Stimulated activated CD4-positive, alpha-beta T cell treated with anti-CD3 and anti-CD28 coated beads, TNF-alpha, amount 100 ng/mL, for 24 hours (primary cell): Measurements from ENCODE around the gene CAPN11.
"Not testable (repeated sequence)": the region's sequence is repeated elsewhere in the genome, so short reads cannot be mapped to it uniquely, and the experiment has no call there.

Experiments
- DNase-seq, 3 experiments: peaks; one replicate each; pipeline ENCODE4 v3.0.0-alpha.2; 2020; ENCODE audit warnings: low read depth in 3 of 3

Gene CAPN11

GRCh38 chr6:44131892-44132291 lies 26.7 kb upstream of the CAPN11 start:
- no peak for DNase-seq

GRCh38 chr6:44132476-44132875 lies 26.1 kb upstream of the CAPN11 start:
- no peak for DNase-seq

DNA sequence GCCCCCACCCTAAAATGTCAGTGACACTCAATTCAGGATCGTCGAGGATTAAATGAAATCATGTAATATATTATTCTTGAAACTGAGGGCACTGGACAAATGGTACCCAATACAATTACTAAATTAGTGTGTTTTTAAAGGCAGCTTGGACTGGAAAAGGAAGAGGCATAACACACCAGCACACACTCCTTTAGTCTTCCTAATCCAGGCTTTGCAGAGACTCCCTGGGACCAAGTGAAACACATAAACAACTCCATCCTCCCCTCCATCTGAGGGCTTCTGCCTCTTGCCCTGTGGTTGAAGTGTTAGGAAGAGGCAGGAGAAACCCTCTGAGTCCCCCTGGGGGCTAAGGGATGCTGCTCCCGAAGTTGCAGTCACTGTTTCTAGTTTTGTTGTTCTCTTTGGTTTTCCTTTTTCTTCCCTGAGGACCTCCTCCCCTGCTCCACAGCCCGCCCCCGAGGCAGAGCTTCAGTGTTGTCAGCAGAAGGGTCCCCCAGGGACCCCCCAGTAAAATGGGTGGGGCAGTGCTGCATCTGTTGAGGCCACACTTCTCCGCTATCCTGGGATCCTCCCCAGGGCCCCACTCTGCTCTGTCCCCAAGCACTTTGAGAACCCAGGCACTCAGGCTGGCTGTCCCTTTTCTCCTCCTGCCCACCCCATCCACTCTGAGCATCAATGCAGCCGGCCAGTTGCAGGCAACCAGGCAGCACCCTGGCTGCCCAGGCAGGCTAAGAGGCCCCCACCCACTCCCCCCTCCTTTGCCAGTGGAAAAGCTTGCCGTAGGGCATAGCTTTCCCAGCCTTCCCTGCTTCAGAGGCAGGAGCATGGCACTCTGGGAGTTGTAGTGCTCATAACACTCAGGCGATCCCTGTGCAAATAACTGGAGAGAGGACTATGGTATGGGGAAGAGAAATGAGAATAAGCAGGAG lies 25.4 kb upstream of the CAPN11 start:
- DNase-seq: no peak

GRCh38 chr6:44133981-44134711 lies 24.5 kb upstream of the CAPN11 start:
- DNase-seq: no peak

- DNase-seq: no peak
These were observed 23.4 kb upstream of the CAPN11 start for GRCh38 chr6:44135173-44135758.

DNA sequence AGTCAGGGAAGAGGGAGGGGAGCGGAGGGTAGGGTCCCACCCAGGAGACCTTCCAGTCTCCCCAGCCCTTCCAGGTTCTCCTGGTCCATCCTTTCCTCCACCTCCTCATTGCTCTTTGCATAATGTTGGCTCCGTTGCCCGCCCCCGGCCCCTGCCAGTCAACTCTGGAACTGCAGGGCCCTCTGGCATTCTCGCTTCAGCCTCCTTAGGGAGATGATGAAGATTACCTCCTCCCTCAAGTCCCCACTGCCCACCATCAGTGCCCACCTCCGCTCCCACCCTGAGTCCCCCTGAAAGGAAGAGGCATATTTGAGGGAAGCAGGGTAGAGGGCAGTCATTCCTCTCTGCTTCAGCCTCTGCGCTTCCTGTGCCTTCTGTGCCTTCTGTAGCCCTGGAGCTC lies 22.7 kb upstream of the CAPN11 start:
- DNase-seq: no peak

GRCh38 chr6:44138717-44139350 lies 19.8 kb upstream of the CAPN11 start:
- DNase-seq: no peak

DNA sequence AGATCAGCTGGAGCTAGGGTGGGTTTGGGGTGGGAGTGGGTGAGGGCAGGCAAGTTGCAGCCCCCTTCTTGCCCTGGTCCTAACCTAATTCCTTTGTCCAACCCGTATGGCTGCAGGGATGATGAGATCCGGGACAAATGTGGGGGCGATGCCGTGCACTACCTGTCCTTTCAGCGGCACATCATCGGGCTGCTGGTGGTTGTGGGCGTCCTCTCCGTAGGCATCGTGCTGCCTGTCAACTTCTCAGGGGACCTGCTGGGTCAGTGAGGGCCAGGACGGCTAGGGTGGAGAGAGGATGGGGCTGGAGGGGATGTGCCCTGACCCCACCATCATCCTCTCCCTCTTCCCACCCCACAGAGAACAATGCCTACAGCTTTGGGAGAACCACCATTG lies 19.3 kb upstream of the CAPN11 start:
- no peak for DNase-seq

GRCh38 chr6:44142835-44143234 lies 15.8 kb upstream of the CAPN11 start:
- DNase-seq: no peak

GRCh38 chr6:44143731-44144130 lies 14.9 kb upstream of the CAPN11 start:
- no peak for DNase-seq

- DNase-seq: not testable (repeated sequence)
These were observed 14.1 kb upstream of the CAPN11 start for GRCh38 chr6:44144536-44144935.

DNA sequence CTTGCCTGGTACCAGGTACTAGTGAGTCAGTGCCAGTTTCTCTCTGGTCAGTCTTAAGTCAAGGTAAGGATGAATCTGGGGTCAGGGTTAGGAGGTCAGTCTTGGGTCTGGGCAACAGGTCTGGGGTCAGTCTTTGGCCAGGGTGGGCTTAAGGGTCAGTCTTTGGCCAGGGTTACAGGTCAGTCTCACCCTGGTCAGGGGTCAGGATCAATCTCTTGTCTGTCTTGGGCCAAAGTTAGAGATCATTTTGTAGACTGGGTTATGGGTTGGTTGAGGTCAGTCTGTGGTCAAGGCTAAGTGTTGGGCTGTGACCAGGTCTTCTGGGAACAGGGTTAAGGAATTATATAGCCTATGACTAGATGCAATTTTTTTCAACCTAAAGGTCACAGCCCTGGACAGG lies 12.8 kb upstream of the CAPN11 start:
- DNase-seq: no peak

- DNase-seq: no peak
These were observed 11.9 kb upstream of the CAPN11 start for GRCh38 chr6:44146685-44147084.

- no peak for DNase-seq
These were observed 11.4 kb upstream of the CAPN11 start for GRCh38 chr6:44147256-44147655.

DNA sequence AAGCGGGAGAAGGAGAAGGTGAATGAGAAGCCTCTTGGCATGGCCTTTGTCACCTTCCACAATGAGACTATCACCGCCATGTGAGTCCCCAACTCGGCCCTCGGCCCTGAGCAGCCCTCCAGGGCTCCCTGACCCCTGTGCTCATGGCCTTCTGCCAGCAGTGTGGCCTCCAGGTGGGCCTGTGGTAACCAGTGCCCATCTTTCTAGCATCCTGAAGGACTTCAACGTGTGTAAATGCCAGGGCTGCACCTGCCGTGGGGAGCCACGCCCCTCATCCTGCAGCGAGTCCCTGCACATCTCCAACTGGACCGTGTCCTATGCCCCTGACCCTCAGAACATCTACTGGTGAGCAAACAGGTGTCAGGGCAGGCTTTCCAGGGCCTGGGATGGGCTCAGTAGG lies 10.3 kb upstream of the CAPN11 start:
- DNase-seq: no peak

- DNase-seq: no peak
These were observed 9.1 kb upstream of the CAPN11 start for GRCh38 chr6:44149369-44150012.

DNA sequence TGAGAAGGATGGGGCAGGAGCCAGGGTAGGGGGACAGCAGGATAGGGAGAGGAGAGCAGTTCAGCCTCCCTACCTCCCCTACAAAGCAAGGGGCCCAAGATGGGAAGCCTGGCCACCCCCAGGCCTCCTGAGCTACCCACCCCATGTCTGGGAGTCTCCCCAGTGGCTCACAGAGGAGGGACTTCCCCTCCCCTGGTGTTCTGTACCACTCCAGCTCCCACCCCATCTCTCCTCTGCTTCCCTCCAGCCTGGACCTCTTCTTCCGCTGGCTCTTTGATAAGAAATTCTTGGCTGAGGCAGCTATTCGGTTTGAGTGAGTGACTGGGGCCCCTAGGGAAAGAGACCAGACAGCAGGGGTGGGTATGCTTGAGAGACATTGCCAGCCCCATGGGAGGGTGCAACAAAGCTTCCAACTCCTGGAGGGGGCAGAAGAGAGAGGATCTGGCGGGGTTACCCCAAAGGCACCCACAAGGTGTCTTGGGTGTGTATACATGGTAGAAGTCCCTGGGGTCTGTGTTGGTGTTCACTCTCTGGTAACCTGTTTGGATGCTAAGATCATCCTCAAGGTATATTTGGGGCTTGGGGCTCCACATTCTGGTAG lies 8.2 kb upstream of the CAPN11 start:
- no peak for DNase-seq

DNA sequence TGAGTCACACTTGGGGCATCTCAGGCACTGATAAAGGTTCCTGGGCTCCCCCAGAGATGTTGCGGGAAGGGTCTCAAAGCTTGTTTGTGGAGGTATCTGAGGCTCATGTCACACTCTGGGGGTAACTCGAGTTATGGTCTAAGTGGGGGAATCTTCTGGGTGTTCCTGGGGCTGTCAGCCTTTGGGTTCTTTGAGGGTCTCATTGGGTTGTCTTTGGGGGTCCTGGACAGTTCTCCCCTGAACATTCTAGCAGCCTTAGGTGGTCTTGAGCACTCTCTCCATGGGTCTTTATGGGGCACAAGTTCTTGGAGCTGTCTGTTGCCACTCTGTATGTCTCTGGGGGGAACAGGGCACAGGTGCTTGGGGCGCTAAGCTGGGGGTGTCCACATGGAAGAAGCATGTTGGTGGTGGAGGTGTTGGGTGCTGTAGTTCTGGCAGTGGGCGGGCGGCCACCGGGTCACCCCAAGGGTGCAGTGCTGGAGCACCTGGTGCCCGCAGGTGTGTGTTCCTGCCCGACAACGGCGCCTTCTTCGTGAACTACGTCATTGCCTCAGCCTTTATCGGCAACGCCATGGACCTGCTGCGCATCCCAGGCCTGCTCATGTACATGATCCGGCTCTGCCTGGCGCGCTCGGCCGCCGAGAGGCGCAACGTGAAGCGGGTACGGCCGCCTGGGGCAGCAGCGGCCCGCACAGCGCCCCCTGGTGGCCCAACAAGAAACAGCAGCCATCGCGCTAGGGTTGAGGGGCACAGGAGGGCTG lies 7.1 kb upstream of the CAPN11 start:
- peak; percentile 63 to 80 (median 64) for DNase-seq

- DNase-seq: no peak
These were observed 6.5 kb upstream of the CAPN11 start for GRCh38 chr6:44152109-44152461.

DNA sequence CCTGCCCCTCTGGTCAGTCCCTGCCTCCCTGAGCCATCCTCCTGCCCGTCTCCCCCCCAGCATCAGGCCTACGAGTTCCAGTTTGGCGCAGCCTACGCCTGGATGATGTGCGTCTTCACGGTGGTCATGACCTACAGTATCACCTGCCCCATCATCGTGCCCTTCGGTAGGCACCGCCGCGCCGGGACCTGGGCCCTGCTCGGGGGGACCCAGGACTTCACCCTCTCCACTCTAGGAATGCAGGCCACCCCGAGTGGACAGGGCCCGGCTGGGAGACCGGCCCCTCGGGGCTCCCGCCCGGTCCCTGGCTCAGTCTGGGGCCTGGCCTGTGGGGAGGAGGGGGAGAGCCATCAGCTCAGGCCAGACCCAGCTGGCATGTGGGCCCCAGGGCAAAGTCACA lies 6.1 kb upstream of the CAPN11 start:
- no peak for DNase-seq

DNA sequence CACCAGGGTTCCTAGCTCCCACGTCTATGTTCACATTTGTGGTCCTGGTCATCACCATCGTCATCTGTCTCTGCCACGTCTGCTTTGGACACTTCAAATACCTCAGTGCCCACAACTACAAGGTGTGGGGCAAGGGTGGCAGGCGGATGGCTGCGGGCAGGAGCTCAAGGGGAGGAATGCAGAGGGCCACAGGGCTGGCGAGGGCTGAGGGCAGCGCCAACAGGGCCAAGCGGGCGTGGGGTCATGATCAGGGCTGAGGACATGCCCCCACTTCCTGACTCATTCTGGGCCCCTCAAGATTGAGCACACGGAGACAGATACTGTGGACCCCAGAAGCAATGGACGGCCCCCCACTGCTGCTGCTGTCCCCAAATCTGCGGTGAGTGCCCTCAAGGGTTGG lies 4.6 kb upstream of the CAPN11 start:
- DNase-seq: no peak
